CD4-positive, alpha-beta T cell (primary cell): ENCODE data around the gene NAV2. TPM values are rescaled to one million over a fixed set of nuclear protein-coding genes. Genes with fewer than 3 reads are reported as not detected.

Experiments used
- ATAC-seq: fragments of 200-7000 bp; cut with Tn5 transposase; one replicate; pipeline ENCODE4 v1.10.0; 2022; ENCODE audit warnings: mild to moderate bottlenecking; ENCODE audit not compliant: poor library complexity
- CTCF ChIA-PET: fragments of 350-600 bp; sonication (Branson Sonifier 250); formaldehyde crosslinking; loops from one replicate; lab custom pipeline; 2021; ENCODE audit warnings: antibody characterized with exemption, inconsistent platforms; lab: Charles Lee
- POLR2A ChIA-PET: fragments of 350-600 bp; sonication (Branson Sonifier 250); formaldehyde crosslinking; loops from one replicate; lab custom pipeline; 2021; ENCODE audit warnings: antibody characterized with exemption, inconsistent platforms; lab: Charles Lee
- DNase-seq, 14 experiments: peaks; one replicate each; pipeline ENCODE4 v3.0.0-alpha.2; 2013 to 2020; ENCODE audit warnings: mixed read lengths in 2 of 14
- H3K27ac ChIP-seq, 2 donors: one replicate each; pipeline versions ENCODE4 v1.5.1 to v1.7.0; 2013; ENCODE audit warnings: low read length in 2 of 2, low read depth in 1 of 2, mild to moderate bottlenecking in 1 of 2
- H3K27me3 ChIP-seq, 2 experiments: 1 replicate in 1 of 2; 2 replicates in 1 of 2; pipeline versions ENCODE4 v1.6.1 to v1.7.0; 2013; ENCODE audit warnings: low read length in 2 of 2, control low read depth in 1 of 2, mild to moderate bottlenecking in 1 of 2, moderate library complexity in 1 of 2; ENCODE audit not compliant: insufficient read depth in 2 of 2, control insufficient read depth in 1 of 2
- H3K36me3 ChIP-seq: one replicate; pipeline ENCODE4 v1.6.1; 2013; ENCODE audit warnings: low read length, control low read depth; ENCODE audit not compliant: insufficient read depth
- H3K4me1 ChIP-seq: one replicate; pipeline ENCODE4 v1.6.1; 2013; ENCODE audit warnings: low read length, control low read depth; ENCODE audit not compliant: insufficient read depth
- H3K4me3 ChIP-seq: one replicate; pipeline ENCODE4 v1.5.1; 2013; ENCODE audit warnings: mild to moderate bottlenecking, low read length, moderate library complexity
- H3K9me3 ChIP-seq, 2 experiments: 1 replicate in 1 of 2; 2 replicates in 1 of 2; pipeline versions ENCODE4 v1.6.1 to v1.7.0; 2013; ENCODE audit warnings: low read length in 2 of 2, mild to moderate bottlenecking in 2 of 2, control low read depth in 1 of 2, moderate library complexity in 1 of 2; ENCODE audit not compliant: control insufficient read depth in 1 of 2, insufficient read depth in 1 of 2
- H3K27ac Mint-ChIP-seq: one replicate; pipeline ENCODE4 v1.8.0; 2020; ENCODE audit warnings: mixed read lengths
- H3K27me3 Mint-ChIP-seq: one replicate; pipeline ENCODE4 v1.8.0; 2021; ENCODE audit warnings: mixed read lengths
- H3K36me3 Mint-ChIP-seq: one replicate; pipeline ENCODE4 v1.8.0; 2021; ENCODE audit warnings: low read depth, mixed read lengths
- H3K4me1 Mint-ChIP-seq: one replicate; pipeline ENCODE4 v1.8.0; 2021; ENCODE audit warnings: low read depth, mixed read lengths
- H3K4me3 Mint-ChIP-seq: one replicate; pipeline ENCODE4 v1.8.0; 2020; ENCODE audit warnings: mild to moderate bottlenecking, mixed read lengths
- H3K9me3 Mint-ChIP-seq: one replicate; pipeline ENCODE4 v1.8.0; 2020; ENCODE audit warnings: mixed read lengths
- intact Hi-C, 2 experiments: fragments of 100-400 bp; cut with DNase I in 1 of 2; cut with micrococcal nuclease in 1 of 2; formaldehyde crosslinking; loops; one replicate each; pipeline versions ENCODE4 v1.15.1 to v1.9.0; 2023 to 2025; cut with DNase I, micrococcal nuclease
- total RNA-seq, 174 experiments: library from RNA in 2 of 174; stranded (reverse) in 2 of 174; gene quantifications; one replicate each; pipeline ENCODE4 v1.2.3 and lab custom pipeline; 2021 to 2026
- TF ChIP-seq, protein P1 (sequence below): fragments of 200-600 bp; IDR thresholded peaks from one replicate; pipeline ENCODE4 v1.8.0; 2022; ENCODE audit warnings: antibody characterized with exemption, mild to moderate bottlenecking

NAV2 gene
- total RNA-seq, 2 experiments from 2014 or later: 0.55 to 0.64 TPM

GRCh38 chr11:20055312-20055711 lies 342.7 kb downstream of the NAV2 start:
- no peaks in the 10 kb centered on the region for H3K27me3 ChIP-seq
- no peaks in the 10 kb centered on the region for H3K36me3 ChIP-seq
- ChIA-PET CTCF (interaction anchor here (1.3 kb wide), 1 partner anchor 9 kb away, joined by 4 read pairs; no protein-coding TSS in a partner anchor), POLR2A (no interaction called here)
- Mint-ChIP-seq H3K27ac (no peak overlapping the region), H3K4me3 (no peak overlapping the region), H3K9me3 (no peaks in the 10 kb centered on the region), H3K27me3 (peaks cover 4% of the 10 kb centered on the region), H3K36me3 (no peaks in the 10 kb centered on the region), H3K4me1 (no peaks in the 10 kb centered on the region)
- no peak overlapping the region for H3K27ac ChIP-seq
- no peak for ATAC-seq
- H3K4me1 ChIP-seq: no peaks in the 10 kb centered on the region
- TF ChIP-seq, protein P1, sequence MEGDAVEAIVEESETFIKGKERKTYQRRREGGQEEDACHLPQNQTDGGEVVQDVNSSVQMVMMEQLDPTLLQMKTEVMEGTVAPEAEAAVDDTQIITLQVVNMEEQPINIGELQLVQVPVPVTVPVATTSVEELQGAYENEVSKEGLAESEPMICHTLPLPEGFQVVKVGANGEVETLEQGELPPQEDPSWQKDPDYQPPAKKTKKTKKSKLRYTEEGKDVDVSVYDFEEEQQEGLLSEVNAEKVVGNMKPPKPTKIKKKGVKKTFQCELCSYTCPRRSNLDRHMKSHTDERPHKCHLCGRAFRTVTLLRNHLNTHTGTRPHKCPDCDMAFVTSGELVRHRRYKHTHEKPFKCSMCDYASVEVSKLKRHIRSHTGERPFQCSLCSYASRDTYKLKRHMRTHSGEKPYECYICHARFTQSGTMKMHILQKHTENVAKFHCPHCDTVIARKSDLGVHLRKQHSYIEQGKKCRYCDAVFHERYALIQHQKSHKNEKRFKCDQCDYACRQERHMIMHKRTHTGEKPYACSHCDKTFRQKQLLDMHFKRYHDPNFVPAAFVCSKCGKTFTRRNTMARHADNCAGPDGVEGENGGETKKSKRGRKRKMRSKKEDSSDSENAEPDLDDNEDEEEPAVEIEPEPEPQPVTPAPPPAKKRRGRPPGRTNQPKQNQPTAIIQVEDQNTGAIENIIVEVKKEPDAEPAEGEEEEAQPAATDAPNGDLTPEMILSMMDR: no peak
- no peak for DNase-seq
- intact Hi-C loops: no loop called here
- no peaks in the 10 kb centered on the region for H3K9me3 ChIP-seq
- no peak overlapping the region for H3K4me3 ChIP-seq

GRCh38 chr11:20056109-20056949 lies 343.7 kb downstream of the NAV2 start:
- Histone ChIP-seq H3K27ac (no peak overlapping the region), H3K27me3 (no peaks in the 10 kb centered on the region), H3K4me3 (no peak overlapping the region), H3K4me1 (no peaks in the 10 kb centered on the region), H3K9me3 (no peaks in the 10 kb centered on the region), H3K36me3 (no peaks in the 10 kb centered on the region)
- no peak for ATAC-seq
- Mint-ChIP-seq H3K27me3 (peaks cover 4% of the 10 kb centered on the region), H3K27ac (no peak overlapping the region), H3K36me3 (no peaks in the 10 kb centered on the region), H3K4me1 (no peaks in the 10 kb centered on the region), H3K9me3 (no peaks in the 10 kb centered on the region), H3K4me3 (no peak overlapping the region)
- POLR2A ChIA-PET: no interaction called here
- CTCF ChIA-PET: no interaction called here
- intact Hi-C loops: no loop called here
- DNase-seq: no peak
- TF ChIP-seq, protein P1: no peak

DNA sequence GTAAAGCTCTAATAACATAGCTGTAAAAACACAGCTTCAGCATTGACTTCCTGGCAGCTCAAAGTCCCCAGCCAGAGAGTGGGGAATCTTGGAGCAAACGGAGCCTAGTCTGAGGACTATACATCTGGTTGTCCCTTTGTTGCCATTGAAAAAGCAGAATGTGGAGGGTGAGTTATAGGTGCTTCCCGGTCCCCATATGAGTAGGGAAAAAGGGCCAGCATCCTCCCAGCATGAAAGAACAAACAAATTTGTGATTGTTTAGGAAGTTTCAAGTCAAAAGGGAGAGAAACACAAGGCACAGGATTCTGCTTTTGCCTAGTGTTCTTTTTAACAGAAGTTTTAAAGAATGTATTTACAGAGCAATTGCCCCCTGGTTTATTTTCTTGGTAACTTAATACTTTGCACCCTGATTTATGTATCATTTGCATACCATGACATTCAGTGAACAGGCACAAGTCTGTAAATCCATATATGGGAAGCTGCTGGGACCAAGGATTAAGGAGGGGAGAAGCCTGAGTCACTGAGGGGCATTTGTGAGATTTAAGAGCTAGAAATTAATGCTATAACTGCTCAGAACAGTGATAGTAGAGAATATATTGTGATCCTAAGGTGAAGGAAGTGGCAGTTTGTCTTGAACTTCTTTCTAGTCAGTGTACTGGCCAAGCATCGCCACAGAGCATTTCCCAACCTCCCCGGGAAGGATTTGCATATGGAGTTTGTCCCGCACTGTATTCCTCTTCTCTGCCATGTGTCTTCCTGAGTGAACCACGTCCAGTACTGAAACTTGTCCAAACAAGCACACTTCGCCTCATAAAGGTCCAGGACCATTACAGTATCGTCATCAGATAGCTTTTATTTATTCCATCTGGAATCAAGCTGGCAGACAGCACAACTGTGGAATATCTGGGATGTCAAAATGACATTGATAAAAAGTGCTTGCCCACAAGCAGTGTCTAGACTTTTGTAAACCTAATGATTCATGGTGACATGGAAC lies 344.6 kb downstream of the NAV2 start:
- no peaks in the 10 kb centered on the region for H3K4me1 ChIP-seq
- Mint-ChIP-seq H3K27me3 (peaks cover 4% of the 10 kb centered on the region), H3K9me3 (no peaks in the 10 kb centered on the region), H3K36me3 (no peaks in the 10 kb centered on the region), H3K27ac (no peak overlapping the region), H3K4me1 (no peaks in the 10 kb centered on the region), H3K4me3 (no peak overlapping the region)
- H3K9me3 ChIP-seq: no peaks in the 10 kb centered on the region
- DNase-seq: no peak
- intact Hi-C loops: no loop called here
- ChIA-PET POLR2A (no interaction called here), CTCF (no interaction called here)
- H3K4me3 ChIP-seq: no peak overlapping the region
- TF ChIP-seq, protein P1: no peak
- H3K27ac ChIP-seq: no peak overlapping the region
- no peaks in the 10 kb centered on the region for H3K27me3 ChIP-seq
- no peaks in the 10 kb centered on the region for H3K36me3 ChIP-seq
- ATAC-seq: no peak
